GM18511 (cell line): ENCODE results near the gene UBE2O.
"Not testable (repeated sequence)": the region's sequence is repeated elsewhere in the genome, so short reads cannot be mapped to it uniquely, and the experiment has no call there.

Experiments used
- ATAC-seq: cut with Tn5 transposase; IDR thresholded peaks from one replicate; pipeline ENCODE4 v1.9.1; 2021; ENCODE audit warnings: mild to moderate bottlenecking, moderate library complexity; ENCODE audit not compliant: unreplicated experiment

UBE2O gene

DNA sequence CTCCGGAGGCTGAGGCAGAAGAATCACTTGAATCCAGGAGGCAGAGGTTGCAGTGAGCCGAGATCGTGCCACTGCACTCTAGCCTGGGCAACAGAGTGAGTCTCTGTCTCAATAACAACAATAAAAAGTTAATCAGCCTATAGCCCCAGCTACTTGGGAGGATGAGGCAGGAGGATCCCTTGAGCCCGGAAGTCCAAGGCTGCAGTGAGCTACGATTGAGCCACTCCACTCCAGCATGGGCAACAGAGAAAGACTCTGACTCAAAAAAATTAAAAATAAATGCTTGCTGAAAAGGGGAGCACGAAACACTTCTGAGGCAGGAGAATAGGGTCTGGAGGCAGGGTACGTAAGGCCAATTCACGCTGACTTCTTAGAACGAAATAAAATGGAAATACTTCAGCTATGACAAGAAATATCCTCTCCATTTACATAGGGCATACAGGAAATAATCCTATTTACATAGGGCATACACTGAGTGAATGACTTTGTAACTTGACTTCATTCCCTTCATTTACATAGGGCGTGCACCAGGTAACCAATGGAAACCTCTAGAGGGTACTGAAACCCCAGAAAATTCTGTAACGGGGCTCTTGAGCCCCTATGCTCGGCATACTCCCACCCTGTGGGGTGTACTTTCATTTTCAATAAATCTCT, 96.0 kb downstream of the UBE2O start:
- no peak for ATAC-seq

DNA sequence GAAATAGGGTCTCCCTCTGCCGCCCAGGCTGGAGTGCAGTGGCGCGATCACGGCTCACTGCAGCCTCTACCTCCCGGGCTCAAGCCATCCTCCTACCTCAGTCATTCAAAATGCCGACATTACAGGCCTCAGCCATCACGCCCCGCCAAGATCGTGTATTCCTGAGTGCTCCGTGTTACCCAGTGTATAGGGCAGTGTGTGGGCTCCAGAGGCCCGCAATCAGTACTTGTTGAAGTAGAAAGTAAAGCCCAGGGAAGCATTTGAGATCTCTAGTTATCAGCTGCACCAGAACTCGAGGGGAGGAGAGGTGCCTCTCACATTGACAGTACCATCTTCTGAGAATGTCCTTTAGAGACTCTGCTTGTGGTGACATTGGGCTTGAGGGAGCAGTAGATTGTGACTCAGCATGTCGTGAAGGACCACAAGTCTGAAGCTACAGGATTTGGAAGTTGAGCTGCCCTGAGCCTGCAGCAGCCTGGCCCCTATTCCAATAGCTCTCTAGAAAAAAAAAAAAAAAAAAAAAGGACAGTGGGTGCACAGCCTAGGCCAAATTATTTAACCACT, 98.1 kb downstream of the UBE2O start:
- no peak for ATAC-seq

DNA sequence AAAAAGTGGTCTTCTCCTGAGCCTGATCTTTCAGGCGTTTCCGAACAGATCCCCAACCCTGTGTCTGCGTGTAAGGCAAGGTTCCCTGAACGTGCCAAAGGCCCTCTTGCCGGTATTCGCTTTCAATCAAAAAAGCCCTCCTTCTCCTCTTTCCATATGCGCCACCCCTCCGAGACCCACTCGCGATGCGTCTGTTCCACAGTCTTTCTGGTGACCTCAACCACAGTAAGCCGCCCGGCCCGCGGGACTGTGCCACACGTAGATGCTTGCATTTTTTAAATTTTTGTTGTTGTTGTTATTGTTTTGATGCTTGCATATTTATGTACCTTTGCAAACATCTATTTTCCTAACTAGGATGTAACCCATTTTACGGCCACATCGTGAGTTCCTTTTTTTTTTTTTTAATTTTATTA, 98.6 kb downstream of the UBE2O start:
- ATAC-seq = no peak

DNA sequence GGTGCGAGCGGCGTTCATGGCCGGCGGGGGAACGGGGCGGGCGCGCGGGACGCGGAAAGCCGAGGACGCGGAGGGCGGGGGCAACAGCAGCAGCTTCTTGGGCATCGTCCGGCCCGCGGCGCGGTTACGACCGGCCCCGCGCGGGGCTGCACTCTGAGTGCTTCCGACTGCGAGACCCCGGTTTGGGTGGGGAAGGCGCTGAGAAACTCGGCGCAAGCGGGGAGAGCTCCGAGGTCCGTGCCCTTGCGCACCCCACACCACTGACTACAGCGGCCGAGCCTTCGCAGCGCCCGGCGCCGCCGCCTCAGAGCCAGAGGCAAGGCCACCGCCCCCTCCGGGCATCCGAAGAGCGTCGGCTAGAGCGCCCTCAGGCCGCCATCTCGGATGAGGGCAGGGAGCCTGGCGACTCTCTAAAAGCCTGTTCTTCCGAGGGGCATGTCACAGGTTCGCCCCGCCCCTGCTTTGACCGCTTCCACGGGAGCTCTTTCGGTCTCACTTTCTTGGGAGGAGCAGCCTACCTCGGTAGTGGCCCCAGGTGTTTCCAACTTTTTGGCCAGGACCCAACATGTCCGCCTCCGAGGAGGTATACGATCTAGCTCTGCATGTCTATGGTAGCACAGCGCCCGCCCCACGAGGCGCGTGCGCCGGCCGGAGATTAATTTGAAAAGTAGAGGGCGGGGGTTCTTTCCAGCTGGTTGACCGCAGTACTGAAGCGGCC, 99.2 kb downstream of the UBE2O start, which contains the start of gene PRPSAP1:
Gene PRPSAP1, minus strand, starts transcription at position 318 of the 718 bp plus-strand sequence. Its CDS starts 213 bp downstream, at position 105.
- peak; percentile 92 for ATAC-seq

DNA sequence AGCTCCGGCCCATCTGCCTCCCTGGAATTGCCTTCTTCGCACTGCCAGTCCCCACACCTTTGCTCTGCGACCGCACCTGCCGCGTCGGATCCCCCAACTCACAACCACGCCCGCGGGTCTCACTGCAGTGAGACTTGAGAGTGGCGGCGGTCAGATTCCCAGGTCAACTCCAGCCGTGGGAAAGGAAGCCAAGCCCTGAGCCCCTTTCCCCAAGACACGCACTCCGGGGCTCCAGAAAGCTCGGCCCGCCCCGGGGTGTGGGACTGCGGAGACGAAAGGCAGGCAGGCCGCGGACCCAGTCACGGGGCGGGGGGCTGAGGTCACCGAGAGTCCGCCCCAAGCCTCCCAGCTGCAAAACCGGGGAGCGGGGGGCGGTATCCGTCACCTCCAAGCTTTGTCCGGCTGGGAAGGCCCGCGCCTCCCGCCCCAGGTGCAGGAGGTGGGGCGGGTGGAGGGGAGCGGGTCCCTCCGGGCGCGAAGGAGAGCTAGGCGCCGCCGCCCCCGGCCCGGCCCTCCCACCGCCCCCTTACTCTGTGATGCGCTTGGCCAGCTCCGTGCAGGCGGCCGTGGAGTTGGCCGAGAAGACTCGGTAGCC, 99.9 kb downstream of the UBE2O start:
- peak; percentile 25 for ATAC-seq

DNA sequence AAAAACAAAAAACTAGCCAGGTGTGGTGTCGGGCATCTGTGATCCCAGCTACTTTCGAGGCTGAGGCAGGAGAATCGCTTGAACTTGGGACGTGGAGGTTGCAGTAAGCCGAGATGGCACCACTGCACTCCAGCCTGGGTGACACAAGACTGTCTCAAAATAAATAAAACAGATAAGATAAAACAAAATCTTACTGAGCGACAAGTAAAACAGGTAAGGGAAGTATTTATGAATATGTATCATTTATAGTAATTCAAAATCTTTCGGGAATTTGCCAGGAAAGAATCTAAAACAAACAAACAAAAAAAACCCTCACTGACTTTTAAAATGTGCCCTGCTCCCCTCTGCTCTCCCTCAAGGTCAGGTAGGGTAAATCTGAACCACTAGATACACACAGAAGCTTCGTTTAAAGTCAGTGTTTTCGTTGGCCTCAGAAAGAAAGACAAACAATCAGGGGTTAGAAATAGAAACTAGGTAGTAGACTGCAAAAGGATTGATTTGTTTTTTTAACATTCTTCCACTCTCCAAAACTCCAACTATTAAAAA, 101.4 kb downstream of the UBE2O start:
- ATAC-seq = no peak

DNA sequence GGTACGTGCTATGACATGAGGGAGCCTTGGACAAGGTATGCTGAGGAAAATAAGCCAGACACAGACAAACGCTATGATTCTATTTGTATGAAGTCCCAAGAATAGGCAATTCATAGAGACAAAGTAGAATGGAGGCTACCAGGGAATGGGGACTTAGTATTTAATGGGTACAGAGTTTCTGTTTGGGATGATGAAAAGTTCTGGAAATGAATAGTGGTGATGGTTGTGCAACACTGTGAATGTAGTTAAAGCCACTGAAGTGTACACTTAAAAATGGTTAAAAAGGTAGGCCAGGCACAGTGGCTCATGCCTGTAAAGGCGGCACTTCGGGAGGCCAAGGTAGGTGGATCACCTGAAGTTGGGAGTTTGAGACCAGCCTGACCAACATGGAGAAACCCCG, 102.5 kb downstream of the UBE2O start:
- no peak for ATAC-seq

DNA sequence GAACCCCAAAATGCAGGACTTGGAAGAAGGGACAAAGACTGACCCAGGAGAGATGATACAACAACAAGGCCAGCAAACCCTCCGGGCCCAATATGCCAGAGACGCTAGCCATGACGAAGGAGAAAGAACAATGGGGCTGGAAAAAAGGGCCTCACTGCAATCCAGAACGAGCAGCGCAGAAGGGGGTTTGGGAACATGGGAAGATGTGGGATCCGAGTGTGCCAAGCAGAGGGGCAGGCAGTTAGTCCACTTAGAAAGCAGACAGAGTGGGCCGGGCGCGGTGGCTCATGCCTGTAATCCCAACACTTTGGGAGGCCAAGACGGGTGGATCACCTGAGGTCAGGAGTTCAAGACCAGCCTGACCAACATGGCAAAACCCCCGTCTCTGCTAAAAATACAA, 106.0 kb downstream of the UBE2O start:
- ATAC-seq = not testable (repeated sequence)

DNA sequence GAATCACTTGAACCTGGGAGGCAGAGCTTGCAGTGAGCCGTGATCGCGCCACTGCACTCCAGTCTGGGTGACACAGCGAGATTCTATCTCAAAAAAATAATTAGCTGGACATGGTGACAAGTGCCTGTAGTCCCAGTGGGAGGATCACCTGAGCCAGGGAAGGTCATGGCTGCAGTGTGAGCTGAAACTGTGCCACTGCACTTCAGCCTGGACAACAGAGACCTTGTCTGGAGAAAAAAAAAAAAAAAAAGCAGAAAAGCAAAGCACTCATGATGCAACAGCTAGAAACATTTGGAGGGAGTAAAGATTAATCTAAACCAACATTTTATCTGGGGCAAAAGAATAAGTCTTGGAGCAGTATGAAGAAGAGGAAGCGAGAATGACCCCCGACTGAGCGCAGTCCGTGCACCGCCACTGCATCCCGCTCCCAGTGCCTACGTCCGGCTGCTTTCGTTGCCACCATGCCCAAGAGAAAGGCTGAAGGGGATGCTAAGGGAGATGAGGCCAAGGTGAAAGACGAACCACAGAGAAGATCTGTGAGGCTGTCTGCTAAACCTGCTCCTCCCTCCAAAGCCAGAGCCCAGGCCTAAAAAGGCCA, 107.5 kb downstream of the UBE2O start:
- ATAC-seq = no peak

DNA sequence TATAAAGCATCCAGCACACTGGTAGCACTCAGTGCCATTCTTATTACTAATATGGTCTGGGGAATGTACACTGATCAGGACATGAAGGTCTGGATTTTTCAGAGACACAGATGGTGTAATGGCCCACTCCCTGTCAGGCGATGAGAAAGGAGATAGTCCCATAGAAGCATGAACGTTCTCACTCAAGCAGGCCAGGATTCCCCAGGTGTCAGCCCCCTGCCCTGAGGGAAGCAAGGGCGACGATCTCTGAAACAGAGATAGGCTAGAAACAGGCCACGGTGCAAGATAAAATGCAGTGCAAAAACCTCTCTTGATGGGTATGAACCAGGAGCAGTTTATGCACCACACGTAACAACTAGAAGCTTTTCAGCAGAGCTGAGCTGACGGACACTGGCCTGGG, 109.8 kb downstream of the UBE2O start:
- ATAC-seq = no peak

DNA sequence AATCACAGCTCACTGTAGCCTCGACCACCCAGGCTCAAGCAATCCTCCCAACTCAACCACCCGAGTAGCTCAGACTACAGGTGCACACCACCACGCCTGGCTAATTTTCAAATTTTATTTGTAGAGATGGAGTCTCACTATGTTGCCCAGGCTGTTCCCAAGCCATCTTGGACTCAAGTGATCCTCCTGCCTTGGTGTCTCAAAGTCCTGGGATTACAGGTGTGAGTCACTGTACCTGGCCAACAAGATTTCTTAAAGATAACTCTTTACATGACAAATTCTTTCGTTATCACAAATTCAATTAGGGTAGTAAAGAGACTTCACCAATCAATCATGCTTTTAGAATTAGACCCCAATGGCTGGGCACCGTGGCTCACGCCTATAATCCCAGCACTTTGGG, 111.7 kb downstream of the UBE2O start:
- no peak for ATAC-seq
